ENCODE results near the gene NPM1. TPM values are rescaled to one million over a fixed set of nuclear protein-coding genes. Genes with fewer than 3 reads are reported as not detected.
A peak's percentile ranks its signal among the peaks of the same experiment; 100 is the strongest.

NPM1 gene
- total RNA-seq, 1 donor from 2014 or later, result 2,545 TPM

- DNase-seq (ENCODE audit: low spot score), result no peak
Observed at GRCh38 chr5:171428168-171428696, 40.6 kb downstream of the NPM1 start.

- DNase-seq (ENCODE audit: low spot score), result no peak
Observed at GRCh38 chr5:171428809-171429542, 41.3 kb downstream of the NPM1 start.

GRCh38 chr5:171429543-171429910 is 41.9 kb downstream of the NPM1 start:
- no peak for DNase-seq (ENCODE audit: low spot score)

- DNase-seq (ENCODE audit: low spot score), result no peak
Observed at GRCh38 chr5:171431251-171431777, 43.7 kb downstream of the NPM1 start.

GRCh38 chr5:171432076-171432475 is 44.4 kb downstream of the NPM1 start:
- DNase-seq (ENCODE audit: low spot score), result no peak

GRCh38 chr5:171432583-171433351 is 45.1 kb downstream of the NPM1 start:
- DNase-seq (ENCODE audit: low spot score), result no peak

- DNase-seq (ENCODE audit: low spot score), result no peak
Observed at GRCh38 chr5:171433352-171433698, 45.7 kb downstream of the NPM1 start.

- no peak for DNase-seq (ENCODE audit: low spot score)
Observed at GRCh38 chr5:171433982-171434676, 46.5 kb downstream of the NPM1 start.

GRCh38 chr5:171434874-171435273 is 47.2 kb downstream of the NPM1 start:
- DNase-seq (ENCODE audit: low spot score), result no peak

GRCh38 chr5:171435908-171436307 is 48.3 kb downstream of the NPM1 start:
- DNase-seq (ENCODE audit: low spot score), result no peak

- no peak for DNase-seq (ENCODE audit: low spot score)
Observed at GRCh38 chr5:171436804-171437285, 49.2 kb downstream of the NPM1 start.

GRCh38 chr5:171437286-171437821 is 49.7 kb downstream of the NPM1 start:
- DNase-seq (ENCODE audit: low spot score), result no peak

GRCh38 chr5:171438738-171439137 is 51.1 kb downstream of the NPM1 start:
- no peak for DNase-seq (ENCODE audit: low spot score)

- no peak for DNase-seq (ENCODE audit: low spot score)
Observed at GRCh38 chr5:171441246-171441791, 53.7 kb downstream of the NPM1 start.

- DNase-seq (ENCODE audit: low spot score), result peak; percentile 80
Observed at GRCh38 chr5:171442287-171443042, 54.8 kb downstream of the NPM1 start.

GRCh38 chr5:171444582-171444981 is 56.9 kb downstream of the NPM1 start:
- DNase-seq (ENCODE audit: low spot score), result no peak

GRCh38 chr5:171445644-171446516 is 58.2 kb downstream of the NPM1 start:
- DNase-seq (ENCODE audit: low spot score), result peak; percentile 83

- DNase-seq (ENCODE audit: low spot score), result no peak
Observed at GRCh38 chr5:171447226-171447625, 59.6 kb downstream of the NPM1 start.

GRCh38 chr5:171449426-171449825 is 61.8 kb downstream of the NPM1 start:
- DNase-seq (ENCODE audit: low spot score), result no peak
